Stimulated activated CD8-positive, alpha-beta memory T cell treated with anti-CD3 and anti-CD28 coated beads, Interleukin-2, amount 100 ng/mL, for 1 hour (primary cell): ENCODE results near the gene IL17RC.
"Not testable (repeated sequence)": the region's sequence is repeated elsewhere in the genome, so short reads cannot be mapped to it uniquely, and the experiment has no call there.

Source experiments
- DNase-seq, 2 donors: peaks; one replicate each; pipeline ENCODE4 v3.0.0-alpha.2; 2020; ENCODE audit warnings: low read depth in 2 of 2

The IL17RC gene

GRCh38 chr3:9893739-9894138, 23.2 kb upstream of the IL17RC start:
- DNase-seq: no peak

GRCh38 chr3:9895715-9896114, 21.2 kb upstream of the IL17RC start:
- not testable (repeated sequence) for DNase-seq

DNA sequence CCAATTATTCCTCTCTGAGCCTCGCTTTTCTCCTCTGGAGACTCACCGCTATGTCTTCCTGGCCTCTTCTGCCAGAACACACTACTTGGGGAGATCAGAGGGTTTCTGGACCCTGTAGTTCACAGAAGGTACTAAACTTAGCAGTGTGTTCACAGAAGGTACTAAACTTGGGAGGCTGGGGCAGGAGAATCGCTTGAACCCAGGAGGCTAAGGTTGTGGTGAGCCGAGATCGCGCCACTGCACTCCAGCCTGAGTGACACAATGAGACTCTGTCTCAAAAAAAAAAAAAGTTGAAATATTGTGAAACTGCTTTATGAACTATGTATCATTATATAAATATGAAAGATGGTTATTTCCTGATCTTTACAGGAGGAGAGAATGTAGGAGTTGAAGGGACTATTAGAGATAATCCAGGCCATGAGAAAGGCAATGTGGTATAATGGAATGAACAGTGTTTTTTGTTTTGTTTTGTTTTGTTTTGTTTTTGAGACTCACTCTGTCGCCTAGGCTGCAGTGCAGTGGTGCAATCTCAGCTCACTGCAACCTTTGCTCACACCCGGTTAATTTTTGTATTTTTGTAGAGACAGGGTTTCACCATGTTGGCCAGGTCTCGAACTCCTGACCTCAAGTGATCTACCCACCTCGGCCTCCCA, 20.0 kb upstream of the IL17RC start:
- DNase-seq: not testable (repeated sequence)

DNA sequence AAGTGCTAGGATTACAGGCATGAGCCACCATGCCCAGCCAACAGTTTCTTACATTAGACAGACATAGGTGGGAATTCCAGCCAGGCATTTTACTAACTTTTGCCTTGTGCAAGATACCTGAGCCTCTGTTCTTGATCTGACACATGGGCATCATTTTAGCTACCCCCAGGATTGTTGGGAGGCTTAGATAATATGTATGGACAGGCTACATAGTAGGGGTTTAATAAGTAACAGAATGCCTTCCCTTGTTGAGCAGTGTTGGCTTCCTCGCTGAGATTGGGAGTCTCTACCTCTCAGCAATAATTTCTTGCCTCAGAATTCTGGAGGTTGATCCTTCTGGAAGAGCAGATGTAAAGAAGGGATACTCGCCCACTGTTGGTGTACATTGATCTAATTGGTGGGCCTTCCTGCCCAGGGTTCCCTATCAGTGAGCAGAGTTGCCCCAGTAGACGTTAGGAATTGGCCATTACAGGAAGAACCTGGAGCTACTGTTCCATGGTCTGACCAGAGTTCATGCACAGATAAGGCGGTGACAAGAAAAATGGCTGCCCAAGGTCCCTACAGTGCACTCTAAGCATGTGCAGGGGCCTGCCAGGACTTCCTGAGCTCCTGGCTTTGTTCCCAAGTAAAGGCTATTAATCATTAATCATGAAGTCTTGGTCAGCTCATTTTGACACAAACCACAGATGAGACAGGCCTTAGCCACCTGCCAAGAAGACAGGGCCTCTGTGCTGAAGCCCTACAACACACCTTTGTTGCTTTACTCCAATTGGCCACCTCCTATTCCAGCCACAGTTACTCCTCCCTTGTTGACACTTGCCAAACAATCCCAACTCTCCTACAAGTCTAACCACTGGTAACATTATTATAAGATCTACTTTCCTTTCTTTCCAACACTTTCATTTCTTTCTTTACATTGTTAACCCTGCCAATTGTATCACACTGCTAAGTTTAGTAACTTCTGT, 19.2 kb upstream of the IL17RC start:
- no peak for DNase-seq

DNA sequence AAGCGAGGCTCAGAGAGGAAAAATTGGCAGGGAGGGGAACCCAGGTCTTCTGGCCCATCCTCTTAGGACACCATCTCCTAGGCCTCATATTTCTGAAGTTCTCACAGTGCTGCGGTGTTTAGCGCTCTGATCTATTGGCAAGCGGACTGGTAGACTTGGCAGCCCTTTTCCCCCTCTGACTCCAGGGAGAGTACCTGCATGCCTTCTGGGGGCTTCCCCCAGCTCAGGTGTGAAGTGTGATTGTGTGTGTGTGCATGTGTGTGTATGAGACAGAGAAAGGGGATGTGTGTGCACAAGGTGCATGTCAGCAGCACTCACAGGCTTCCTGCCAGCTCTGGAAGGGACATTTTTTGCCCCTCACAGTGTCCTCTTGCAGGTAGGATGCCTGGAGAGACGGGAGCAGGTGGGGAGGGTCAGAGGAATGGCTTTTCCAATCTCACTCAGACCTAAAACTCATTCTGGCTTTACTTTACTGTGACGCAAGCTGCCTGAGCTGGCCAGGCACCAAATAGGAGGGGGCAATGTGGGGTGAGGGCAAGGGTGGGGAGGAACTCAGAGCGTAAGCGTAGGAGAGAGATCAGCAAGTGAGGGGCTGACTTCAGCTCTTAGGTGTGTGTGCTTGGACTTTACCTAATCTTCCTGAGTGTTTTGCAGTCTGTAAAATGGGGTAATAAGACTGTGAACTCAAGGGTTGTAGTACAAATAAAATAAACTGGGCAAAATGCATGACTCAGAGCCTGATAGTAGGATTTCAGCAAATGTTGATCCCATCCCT, 18.2 kb upstream of the IL17RC start:
- DNase-seq: no peak

DNA sequence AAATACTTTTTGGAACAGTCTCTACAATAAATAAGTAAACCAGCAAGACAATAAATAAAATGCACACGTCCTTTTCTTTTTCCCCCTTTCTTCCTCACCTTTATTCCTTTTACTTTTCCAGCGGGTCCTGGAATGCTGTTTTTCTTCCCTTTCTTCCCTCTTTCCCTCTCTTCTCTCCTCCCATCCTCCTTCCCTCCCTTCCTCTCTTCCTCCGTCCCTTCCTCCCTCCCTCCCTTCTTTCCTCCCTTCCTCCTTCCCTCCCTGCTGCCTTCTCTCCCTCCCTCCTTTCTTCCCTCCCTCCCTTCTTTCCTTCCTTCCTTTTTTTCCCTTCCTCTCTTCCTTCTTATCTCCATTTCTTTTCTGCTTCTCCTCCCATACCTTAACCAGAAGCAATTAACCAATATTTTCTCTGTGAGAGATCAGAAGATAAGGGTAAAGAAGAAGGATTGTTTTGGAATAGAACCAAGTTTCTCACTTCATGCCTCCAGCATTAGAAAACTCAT, 17.6 kb upstream of the IL17RC start:
- DNase-seq: no peak

GRCh38 chr3:9900965-9901415, 15.9 kb upstream of the IL17RC start:
- DNase-seq: not testable (repeated sequence)

DNA sequence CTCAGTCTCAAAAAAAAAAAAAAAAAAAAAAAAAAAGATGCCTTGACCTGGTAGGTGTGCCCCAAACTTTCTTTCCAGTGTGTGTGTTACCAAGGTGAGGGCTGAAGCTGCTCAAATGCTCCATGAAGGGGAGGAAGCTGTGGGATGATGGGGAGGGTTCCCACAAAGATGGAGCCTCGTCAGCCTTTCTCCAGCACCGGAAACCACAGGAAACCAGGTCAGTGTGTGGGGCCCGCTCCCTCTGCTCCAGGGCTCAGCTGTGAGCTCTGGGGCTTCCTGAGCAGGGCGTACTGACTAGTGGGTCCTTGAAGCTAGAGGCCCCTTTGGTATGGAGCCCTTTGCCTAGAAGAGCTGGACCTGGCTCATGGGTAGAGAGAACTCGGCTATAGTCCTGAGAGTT, 14.9 kb upstream of the IL17RC start:
- no peak for DNase-seq

DNA sequence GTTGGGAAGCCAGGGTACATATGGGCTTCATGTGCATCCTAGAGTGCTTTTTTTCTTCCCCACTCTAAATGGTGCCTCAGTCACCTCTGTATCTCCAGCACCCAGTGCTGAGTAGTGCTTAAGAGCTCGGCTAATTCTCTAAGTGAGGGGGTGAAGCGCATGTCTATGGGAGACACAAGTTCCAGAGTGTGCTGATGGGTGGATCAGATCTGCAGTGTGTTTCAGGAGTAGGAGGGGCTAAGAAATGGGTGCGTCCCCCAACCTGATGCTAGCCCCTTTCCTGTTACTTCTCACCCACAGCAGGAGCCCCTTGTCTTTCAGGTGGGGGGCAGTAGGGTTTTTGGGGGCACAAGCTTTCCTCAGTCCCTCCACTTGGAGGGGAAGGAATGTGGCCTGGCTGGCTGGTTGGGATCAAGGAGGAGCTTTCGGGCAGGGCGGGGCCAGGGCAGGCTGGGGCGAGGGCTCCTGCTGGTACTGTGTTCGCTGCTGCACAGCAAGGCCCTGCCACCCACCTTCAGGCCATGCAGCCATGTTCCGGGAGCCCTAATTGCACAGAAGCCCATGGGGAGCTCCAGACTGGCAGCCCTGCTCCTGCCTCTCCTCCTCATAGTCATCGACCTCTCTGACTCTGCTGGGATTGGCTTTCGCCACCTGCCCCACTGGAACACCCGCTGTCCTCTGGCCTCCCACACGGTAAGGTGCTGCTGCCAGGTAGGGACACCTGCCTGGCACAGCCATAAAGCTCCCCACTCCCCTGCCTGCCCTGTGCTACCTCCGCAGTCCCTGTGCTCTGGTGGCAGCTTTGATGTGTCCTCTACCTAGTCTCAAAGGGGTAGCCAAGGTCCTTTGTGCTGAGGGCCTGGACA, 14.3 kb upstream of the IL17RC start, which contains the start of gene IL17RE:
IL17RE (plus strand) TSS at position 477 of the 866 bp plus-strand sequence; CDS start at position 562, 85 bp downstream.
- no peak for DNase-seq

DNA sequence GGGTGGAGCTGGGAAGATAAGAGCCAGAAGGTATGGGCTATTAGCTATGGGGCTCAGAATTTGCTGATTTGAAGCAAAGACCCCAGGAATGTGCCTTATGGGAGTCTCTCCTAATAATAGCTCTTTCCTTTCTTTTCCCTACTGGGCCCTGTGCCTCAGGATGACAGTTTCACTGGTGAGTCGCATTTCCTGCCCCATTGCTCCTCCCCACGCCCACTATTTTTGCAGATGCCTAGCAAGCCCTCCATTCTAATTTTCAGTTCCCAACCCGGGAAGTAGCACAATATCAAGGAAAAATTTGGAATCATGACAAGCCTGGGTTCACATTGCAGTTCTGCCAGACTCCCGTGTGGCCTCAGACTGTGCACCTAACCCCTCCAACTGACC, 13.7 kb upstream of the IL17RC start:
- DNase-seq: no peak

- no peak for DNase-seq
Measured at GRCh38 chr3:9903904-9904303, 13.0 kb upstream of the IL17RC start.

DNA sequence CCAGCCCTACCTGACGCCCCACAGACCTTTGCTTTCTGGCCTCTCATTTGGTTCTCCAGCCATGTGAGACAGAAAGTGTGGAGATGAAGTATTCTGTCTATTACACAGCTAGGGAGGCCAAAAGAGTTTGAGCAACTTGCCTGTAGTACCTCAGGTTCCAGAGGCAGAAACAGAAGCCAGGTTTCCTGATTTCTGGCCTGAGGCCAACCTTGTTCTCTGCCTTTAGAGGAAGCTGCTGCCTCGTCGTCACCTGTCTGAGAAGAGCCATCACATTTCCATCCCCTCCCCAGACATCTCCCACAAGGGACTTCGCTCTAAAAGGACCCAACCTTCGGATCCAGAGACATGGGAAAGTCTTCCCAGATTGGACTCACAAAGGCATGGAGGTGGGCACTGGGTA, 10.4 kb upstream of the IL17RC start:
- no peak for DNase-seq

- DNase-seq: no peak
Measured at GRCh38 chr3:9908286-9908685, 8.6 kb upstream of the IL17RC start.

DNA sequence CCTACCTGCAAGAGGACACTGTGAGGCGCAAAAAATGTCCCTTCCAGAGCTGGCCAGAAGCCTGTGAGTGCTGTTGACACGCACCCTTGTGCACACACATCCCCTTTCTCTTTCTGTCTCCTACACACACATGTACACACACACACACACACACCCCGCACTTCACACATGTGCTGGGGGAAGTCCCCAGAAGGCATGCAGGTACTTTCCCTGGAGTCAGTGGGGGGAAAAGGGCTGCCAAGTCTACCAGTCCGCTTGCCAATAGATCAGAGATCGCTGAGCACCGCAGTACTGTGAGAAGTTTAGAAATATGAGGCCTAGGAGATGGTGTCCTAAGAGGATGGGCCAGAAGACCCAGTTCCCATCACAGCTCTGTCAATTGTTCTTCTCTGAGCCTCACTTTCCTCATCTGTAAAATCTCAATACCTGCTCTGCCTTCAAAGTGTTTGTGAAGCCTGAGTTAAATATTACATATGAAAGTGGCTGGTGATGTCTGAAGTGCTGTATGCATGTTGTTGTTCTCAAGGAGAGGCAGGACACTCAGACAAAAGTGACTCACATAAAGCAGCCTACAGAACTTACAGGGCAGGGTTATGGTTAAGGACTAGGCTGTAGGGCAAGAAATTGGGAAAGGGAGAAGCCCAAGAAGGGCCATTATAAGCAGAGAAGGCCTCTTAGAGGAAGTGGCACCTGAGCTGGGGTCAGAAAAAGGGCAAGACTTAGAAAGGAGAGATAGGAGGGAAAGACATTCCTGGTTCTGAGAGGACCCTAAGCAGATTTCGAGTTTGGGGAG, 7.5 kb upstream of the IL17RC start:
- DNase-seq: no peak

DNA sequence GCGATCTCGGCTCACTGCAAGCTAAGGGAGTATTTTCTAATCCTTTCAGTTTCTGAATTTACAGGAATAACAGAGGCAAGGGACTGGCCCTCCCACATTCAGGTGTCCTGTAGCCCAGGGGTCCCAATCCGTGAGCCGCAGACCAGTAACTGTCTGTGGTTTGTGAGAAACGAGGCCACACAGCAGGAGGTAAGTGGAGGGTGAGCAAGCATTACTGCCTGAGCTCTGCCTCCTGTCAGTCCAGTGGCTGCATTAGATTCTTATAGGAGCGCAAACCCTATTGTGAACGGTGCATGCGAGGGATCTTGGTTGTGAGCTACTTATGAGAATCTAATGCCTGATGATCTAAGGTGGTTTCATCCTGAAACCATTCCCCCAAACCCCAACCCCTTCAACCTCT, 5.0 kb upstream of the IL17RC start:
- no peak for DNase-seq

- no peak for DNase-seq
Measured at GRCh38 chr3:9912294-9912935, 4.5 kb upstream of the IL17RC start.

DNA sequence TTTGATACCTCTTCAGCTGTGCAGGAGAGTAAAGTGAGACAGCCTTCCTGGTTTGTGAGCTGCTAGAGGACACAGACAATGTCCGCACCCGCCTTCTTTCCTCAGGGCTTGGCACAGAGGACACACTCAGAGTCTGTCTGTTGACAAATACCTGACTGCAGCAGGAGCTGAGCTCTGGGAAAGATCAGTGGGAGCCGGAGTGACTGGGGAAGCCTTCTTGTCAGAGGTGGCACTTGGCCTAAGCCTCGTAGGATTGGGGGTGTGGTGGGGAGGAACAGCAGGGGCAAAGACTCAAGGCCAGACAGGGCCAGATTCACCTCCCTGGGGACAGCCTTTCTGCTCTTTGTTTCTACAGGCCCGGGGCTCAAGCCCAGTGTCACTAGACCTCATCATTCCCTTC, 3.3 kb upstream of the IL17RC start:
- no peak for DNase-seq

DNA sequence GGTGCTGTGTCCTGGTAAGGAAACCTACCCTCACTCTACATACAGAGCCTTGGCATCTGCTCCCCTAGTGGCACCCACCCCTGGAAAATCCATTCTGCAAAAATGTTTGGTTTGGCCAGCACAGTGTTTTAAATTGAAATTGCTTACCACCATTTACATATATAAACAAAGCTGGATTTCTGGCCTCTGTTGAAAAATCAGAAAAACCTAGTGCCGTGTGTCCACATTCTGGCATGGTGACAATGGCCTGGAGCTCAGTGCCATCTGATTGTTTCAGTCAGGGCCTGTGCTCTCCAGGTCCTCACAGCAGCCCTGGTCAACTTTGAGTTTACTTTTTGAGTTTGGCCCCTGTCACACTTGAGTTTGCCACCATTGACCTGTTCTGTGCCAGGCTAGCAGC, 2.9 kb upstream of the IL17RC start:
- DNase-seq: no peak

- DNase-seq: no peak
Measured at GRCh38 chr3:9914559-9915253, 2.2 kb upstream of the IL17RC start.
